HepG2 (cell line): ENCODE measurements around the gene MYH7. TPM values are rescaled to one million over a fixed set of nuclear protein-coding genes. Genes with fewer than 3 reads are reported as not detected.
A peak's percentile ranks its signal among the peaks of the same experiment; 100 is the strongest.

Source experiments
- ATAC-seq: fragments of 200-7000 bp; cut with Tn5 transposase; 3 replicates; pipeline ENCODE4 v1.9.1; 2020; ENCODE audit warnings: mild to moderate bottlenecking, moderate library complexity
- BruUV-seq: library from RNA; stranded (reverse); fragments of 400-500 nt; replicated peaks from 2 replicates; lab custom pipeline; 2021; lab: Mats Ljungman, UMichigan
- CTCF ChIA-PET: fragments of 300-600 bp; formaldehyde crosslinking; extraction: SDS; loops from one replicate; lab custom pipeline; 2021; ENCODE audit warnings: low total read pairs, inconsistent platforms, low intra/inter-chr PET ratio; lab: Yijun Ruan, JAX
- POLR2A ChIA-PET: fragments of 350-600 bp; sonication (Branson Sonifier 250); formaldehyde crosslinking; loops from one replicate; lab custom pipeline; 2020; ENCODE audit warnings: antibody characterized with exemption, inconsistent platforms; lab: Yijun Ruan, JAX
- DNase-seq: peaks from one replicate; pipeline ENCODE4 v3.0.0-alpha.2; 2015; ENCODE audit warnings: low spot score
- FAIRE-seq: peaks from 3 replicates; lab custom pipeline; 2011; peaks lifted over from hg19 to GRCh38; lab: Jason Lieb, UNC
- H2AFZ ChIP-seq: one replicate; pipeline ENCODE4 v1.6.1; 2011; ENCODE audit warnings: low read length, inconsistent platforms
- H3K27ac ChIP-seq: fragments of 300-600 bp; 3 replicates; pipeline ENCODE4 v1.8.0; 2011; ENCODE audit warnings: mixed run types, mild to moderate bottlenecking, mixed read lengths, low read length, inconsistent platforms; ENCODE audit not compliant: insufficient read depth; ENCODE audit errors: extremely low read length
- H3K27me3 ChIP-seq, 2 experiments: fragments of 200-600 bp in 1 of 2; 2 replicates in 1 of 2; 3 replicates in 1 of 2; pipeline versions ENCODE4 v1.6.0 to v1.8.0; 2011; ENCODE audit warnings: low read length in 2 of 2, mild to moderate bottlenecking in 2 of 2, moderate library complexity in 2 of 2, inconsistent platforms in 1 of 2; ENCODE audit not compliant: insufficient read depth in 2 of 2, control insufficient read depth in 1 of 2
- H3K36me3 ChIP-seq, 2 experiments: fragments of 200-600 bp in 1 of 2; replicated peaks in 1 of 2; 2 replicates in 1 of 2; 3 replicates in 1 of 2; pipeline versions ENCODE4 v1.5.1 to v1.8.0; 2011; ENCODE audit warnings: low read length in 2 of 2, inconsistent platforms in 1 of 2; ENCODE audit not compliant: insufficient read depth in 2 of 2, control insufficient read depth in 1 of 2
- H3K4me1 ChIP-seq: 2 replicates; pipeline ENCODE4 v1.5.1; 2012; ENCODE audit warnings: low read length, inconsistent platforms; ENCODE audit not compliant: insufficient read depth
- H3K4me2 ChIP-seq: 2 replicates; pipeline ENCODE4 v1.6.0; 2011; ENCODE audit warnings: low read depth, low read length, inconsistent platforms
- H3K4me3 ChIP-seq, 3 experiments: fragments of 200-600 bp in 1 of 3; sonication (generic), shearing (Covaris generic) in 1 of 3; replicated peaks in 1 of 3; 2 replicates each; pipeline ENCODE4 v1.5.1; 2011 to 2016; ENCODE audit warnings: low read length in 3 of 3, inconsistent platforms in 2 of 3, low read depth in 2 of 3, mild to moderate bottlenecking in 2 of 3, control low read depth in 1 of 3, mixed read lengths in 1 of 3; ENCODE audit not compliant: insufficient read depth in 1 of 3
- H3K79me2 ChIP-seq: one replicate; pipeline ENCODE4 v1.6.1; 2011; ENCODE audit warnings: low read length, inconsistent platforms; ENCODE audit not compliant: insufficient read depth
- H3K9ac ChIP-seq: 2 replicates; pipeline ENCODE4 v1.6.0; 2011; ENCODE audit warnings: mild to moderate bottlenecking, low read depth, low read length, inconsistent platforms; ENCODE audit not compliant: insufficient read depth
- H3K9me3 ChIP-seq: 2 replicates; pipeline ENCODE4 v1.5.1; 2012; ENCODE audit warnings: mild to moderate bottlenecking, low read length
- H4K20me1 ChIP-seq: 2 replicates; pipeline ENCODE4 v1.6.0; 2011; ENCODE audit warnings: inconsistent platforms, mild to moderate bottlenecking, low read length, moderate library complexity; ENCODE audit not compliant: insufficient read depth
- ATF7 ChIP-seq, 2 experiments: fragments of 450-650 bp in 1 of 2; sonication (generic) in 1 of 2; formaldehyde crosslinking in 1 of 2; IDR thresholded peaks; 2 replicates each; pipeline versions ENCODE4 v1.4.0 to v1.6.1; 2016 to 2020; ENCODE audit warnings: antibody characterized with exemption in 1 of 2, mild to moderate bottlenecking in 1 of 2, missing genetic modification reagents in 1 of 2
- CREB1 ChIP-seq, 2 experiments: fragments of 450-650 bp in 1 of 2; IDR thresholded peaks; 2 replicates each; pipeline ENCODE4 v1.6.1; 2016 to 2017; ENCODE audit warnings: control low read depth in 1 of 2, mild to moderate bottlenecking in 1 of 2, missing compliant biosample characterization in 1 of 2, missing genetic modification characterization in 1 of 2
- FOSL2 ChIP-seq: sonication (generic); formaldehyde crosslinking; IDR thresholded peaks from 2 replicates; pipeline ENCODE4 v1.4.0; 2020; ENCODE audit warnings: missing genetic modification reagents
- LCORL ChIP-seq, 2 experiments: fragments of 450-650 bp in 1 of 2; sonication (generic) in 1 of 2; formaldehyde crosslinking in 1 of 2; IDR thresholded peaks; 2 replicates each; pipeline versions ENCODE4 v1.5.0 to v1.6.1; 2017 to 2020; ENCODE audit warnings: antibody characterized with exemption in 1 of 2, missing genetic modification reagents in 1 of 2
- ZNF431 ChIP-seq: sonication (generic); formaldehyde crosslinking; IDR thresholded peaks from 2 replicates; pipeline ENCODE4 v1.9.0; 2022; ENCODE audit warnings: missing genetic modification reagents, low read depth, mild to moderate bottlenecking, borderline replicate concordance
- WGBS: methylation state at CpG from one replicate; pipeline ENCODE4 v1.1.6; 2017; ENCODE audit warnings: low lambda C conversion rate; 5-methylcytosine and 5-hydroxymethylcytosine counted together
- in situ Hi-C: cut with HindIII; loops from 2 replicates; pipeline ENCODE4 v1.10.0; 2017; ENCODE audit warnings: low pct_unique_long_range_greater_than_20kb; ENCODE audit not compliant: extremely low pct_ligation_motif_present
- intact Hi-C: fragments of 100-400 bp; cut with micrococcal nuclease; formaldehyde crosslinking; loops from one replicate; pipeline ENCODE4 v1.10.0; 2022; ENCODE audit not compliant: unreplicated experiment
- polyA plus RNA-seq, 8 experiments: library from polyadenylated mRNA; depleted of rRNA in 3 of 8; stranded (reverse) in 7 of 8; unstranded in 1 of 8; fragments of >200 nt; fragmentation: Illumina TruSeq in 4 of 8; extraction: Trizol in 4 of 8; gene quantifications; 2 replicates each; pipeline versions ENCODE4 v1.2.1 to v1.2.3, GENCODE V29; 2011 to 2016; ENCODE audit warnings: low read depth in 4 of 8, missing spikeins in 1 of 8, mixed read lengths in 1 of 8; ENCODE audit not compliant: insufficient read depth in 1 of 8
- total RNA-seq, 5 experiments: library from RNA; depleted of rRNA; stranded (reverse); fragments of >200 nt; fragmentation: Illumina TruSeq; extraction: Trizol; gene quantifications; 2 replicates each; pipeline ENCODE4 v1.2.3, GENCODE V29; 2016; ENCODE audit warnings: low read depth in 1 of 5
- TF ChIP-seq, protein P1 (sequence below): sonication (generic); formaldehyde crosslinking; IDR thresholded peaks from 2 replicates; pipeline ENCODE4 v1.4.0; 2020; ENCODE audit warnings: missing genetic modification reagents, borderline replicate concordance
- TF ChIP-seq, protein P2 (sequence below): sonication (generic); formaldehyde crosslinking; IDR thresholded peaks from 2 replicates; pipeline ENCODE4 v1.4.0; 2020; ENCODE audit warnings: mild to moderate bottlenecking, missing genetic modification reagents

Gene MYH7
- total and polyA plus RNA-seq, 2 of the 13 experiments (the other 11 are each of a cell fraction or from before 2014, with no cell fraction given) = 0.04 TPM; not detected in 1

DNA sequence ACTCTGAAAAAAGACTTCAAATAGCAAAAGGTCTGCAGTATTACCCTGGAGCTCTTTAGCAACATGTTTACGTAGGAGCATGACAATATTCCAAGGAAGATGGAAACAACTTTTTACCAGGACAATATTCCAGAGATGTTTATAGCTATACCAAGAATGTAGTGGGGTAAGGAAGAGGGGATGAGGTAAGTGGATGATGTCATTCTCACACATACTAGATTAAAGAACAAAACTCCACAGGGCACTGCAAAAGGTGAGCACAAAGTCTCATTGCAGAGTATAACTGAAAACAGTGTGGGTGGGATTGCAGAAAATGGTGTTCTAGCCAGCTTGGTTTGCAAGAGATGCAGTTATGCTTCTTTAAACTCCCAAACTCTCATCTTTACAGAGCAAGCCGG lies 50.2 kb downstream of the MYH7 start:
- 27% methylated on average over 2 of the region's 2 CpGs for WGBS
- TF ChIP-seq ATF7 (IDR thresholded peaks at IDR 0.05) (peak; percentile 97), ATF7 (CRISPR knock-in tag; IDR thresholded peaks at IDR 0.05) (no peak), FOSL2 (CRISPR knock-in tag) (no peak), CREB1 (IDR thresholded peaks at IDR 0.05) (0 out of 2 replicates have a peak, but pooled peaks have one; percentile 23), CREB1 (CRISPR knock-in tag; IDR thresholded peaks at IDR 0.05) (no peak)
- intact Hi-C loops = no loop called here
- no peak for FAIRE-seq
- no peak for ATAC-seq
- no peaks in the 10 kb centered on the region for H3K4me1 ChIP-seq
- no peak overlapping the region for H3K9ac ChIP-seq
- no peak overlapping the region for H3K4me3 ChIP-seq
- no TSS peak for BruUV-seq
- in situ Hi-C loops = no loop called here
- H3K27me3 ChIP-seq = peaks cover 24 to 92% of the 10 kb centered on the region in 2 experiments
- no peak overlapping the region for H3K27ac ChIP-seq
- H2AFZ ChIP-seq = no peak overlapping the region
- H3K4me2 ChIP-seq = no peak overlapping the region
- ChIA-PET CTCF (no interaction called here), POLR2A (interaction anchor here (2.0 kb wide), 1 partner anchor 64 kb away, joined by 7 read pairs; the partner anchor contains the start of gene PABPN1)
- DNase-seq = no peak
- H3K36me3 ChIP-seq = no peaks in the 10 kb centered on the region
- H3K9me3 ChIP-seq = no peaks in the 10 kb centered on the region
- no peaks in the 10 kb centered on the region for H4K20me1 ChIP-seq
- H3K79me2 ChIP-seq = no peaks in the 10 kb centered on the region

DNA sequence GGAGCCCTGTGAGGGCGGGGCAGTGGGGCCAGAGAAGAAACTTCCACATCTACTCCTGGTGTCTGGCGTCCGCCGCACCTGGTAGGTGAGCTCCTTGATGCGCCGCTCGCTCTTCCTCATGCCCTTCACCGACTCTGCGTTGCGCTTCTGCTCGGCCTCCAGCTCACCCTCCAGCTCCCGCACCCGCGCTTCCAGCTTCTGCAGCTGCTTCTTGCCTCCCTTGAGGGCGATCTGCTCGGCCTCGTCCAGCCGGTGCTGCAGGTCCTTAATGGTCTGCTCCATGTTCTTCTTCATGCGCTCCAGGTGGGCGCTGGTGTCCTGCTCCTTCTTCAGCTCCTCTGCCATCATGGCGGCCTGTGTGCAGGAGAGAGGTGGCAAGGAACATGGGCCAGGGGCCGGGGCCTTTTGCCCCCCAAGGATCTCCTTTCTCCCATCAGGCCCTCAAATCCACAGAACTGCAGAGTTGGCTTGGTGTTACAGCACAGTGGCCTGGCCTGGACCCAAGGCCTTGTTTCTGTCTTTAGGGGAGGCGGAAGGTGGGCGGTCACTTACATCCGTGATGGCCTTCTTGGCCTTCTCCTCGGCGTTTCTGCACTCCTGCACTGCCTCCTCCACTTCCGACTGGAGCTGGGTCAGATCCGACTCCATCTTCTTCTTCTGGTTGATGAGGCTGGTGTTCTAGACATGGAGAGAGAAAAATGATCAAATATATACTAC lies 50.9 kb downstream of the MYH7 start:
- POLR2A ChIA-PET = interaction anchor here (2.0 kb wide), 1 partner anchor 63 kb away, joined by 7 read pairs; the partner anchor contains the start of gene PABPN1
- Histone ChIP-seq H3K27ac (no peak overlapping the region), H3K4me3 (no peak overlapping the region), H4K20me1 (no peaks in the 10 kb centered on the region), H3K9ac (no peak overlapping the region), H3K36me3 (no peaks in the 10 kb centered on the region), H3K9me3 (no peaks in the 10 kb centered on the region), H3K79me2 (no peaks in the 10 kb centered on the region), H2AFZ (no peak overlapping the region), H3K27me3 (peaks cover 24 to 92% of the 10 kb centered on the region in 2 experiments), H3K4me1 (no peaks in the 10 kb centered on the region), H3K4me2 (no peak overlapping the region)
- CTCF ChIA-PET = no interaction called here
- 50% methylated on average over 29 of the region's 29 CpGs for WGBS
- DNase-seq (no peak), ATAC-seq (no peak), FAIRE-seq (no peak)
- intact Hi-C loops (loop anchor here (5.0 kb wide), 1 partner anchor 262 kb away; no protein-coding TSS in a partner anchor), in situ Hi-C loops (no loop called here)
- BruUV-seq = no TSS peak
- TF ChIP-seq, protein P1, sequence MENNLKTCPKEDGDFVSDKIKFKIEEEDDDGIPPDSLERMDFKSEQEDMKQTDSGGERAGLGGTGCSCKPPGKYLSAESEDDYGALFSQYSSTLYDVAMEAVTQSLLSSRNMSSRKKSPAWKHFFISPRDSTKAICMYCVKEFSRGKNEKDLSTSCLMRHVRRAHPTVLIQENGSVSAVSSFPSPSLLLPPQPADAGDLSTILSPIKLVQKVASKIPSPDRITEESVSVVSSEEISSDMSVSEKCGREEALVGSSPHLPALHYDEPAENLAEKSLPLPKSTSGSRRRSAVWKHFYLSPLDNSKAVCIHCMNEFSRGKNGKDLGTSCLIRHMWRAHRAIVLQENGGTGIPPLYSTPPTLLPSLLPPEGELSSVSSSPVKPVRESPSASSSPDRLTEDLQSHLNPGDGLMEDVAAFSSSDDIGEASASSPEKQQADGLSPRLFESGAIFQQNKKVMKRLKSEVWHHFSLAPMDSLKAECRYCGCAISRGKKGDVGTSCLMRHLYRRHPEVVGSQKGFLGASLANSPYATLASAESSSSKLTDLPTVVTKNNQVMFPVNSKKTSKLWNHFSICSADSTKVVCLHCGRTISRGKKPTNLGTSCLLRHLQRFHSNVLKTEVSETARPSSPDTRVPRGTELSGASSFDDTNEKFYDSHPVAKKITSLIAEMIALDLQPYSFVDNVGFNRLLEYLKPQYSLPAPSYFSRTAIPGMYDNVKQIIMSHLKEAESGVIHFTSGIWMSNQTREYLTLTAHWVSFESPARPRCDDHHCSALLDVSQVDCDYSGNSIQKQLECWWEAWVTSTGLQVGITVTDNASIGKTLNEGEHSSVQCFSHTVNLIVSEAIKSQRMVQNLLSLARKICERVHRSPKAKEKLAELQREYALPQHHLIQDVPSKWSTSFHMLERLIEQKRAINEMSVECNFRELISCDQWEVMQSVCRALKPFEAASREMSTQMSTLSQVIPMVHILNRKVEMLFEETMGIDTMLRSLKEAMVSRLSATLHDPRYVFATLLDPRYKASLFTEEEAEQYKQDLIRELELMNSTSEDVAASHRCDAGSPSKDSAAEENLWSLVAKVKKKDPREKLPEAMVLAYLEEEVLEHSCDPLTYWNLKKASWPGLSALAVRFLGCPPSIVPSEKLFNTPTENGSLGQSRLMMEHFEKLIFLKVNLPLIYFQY (CRISPR knock-in tag) = no peak
- TF ChIP-seq ZNF431 (CRISPR knock-in tag) (no peak), LCORL (IDR thresholded peaks at IDR 0.05) (no peak), LCORL (CRISPR knock-in tag; IDR thresholded peaks at IDR 0.05) (no peak)
- TF ChIP-seq, protein P2, sequence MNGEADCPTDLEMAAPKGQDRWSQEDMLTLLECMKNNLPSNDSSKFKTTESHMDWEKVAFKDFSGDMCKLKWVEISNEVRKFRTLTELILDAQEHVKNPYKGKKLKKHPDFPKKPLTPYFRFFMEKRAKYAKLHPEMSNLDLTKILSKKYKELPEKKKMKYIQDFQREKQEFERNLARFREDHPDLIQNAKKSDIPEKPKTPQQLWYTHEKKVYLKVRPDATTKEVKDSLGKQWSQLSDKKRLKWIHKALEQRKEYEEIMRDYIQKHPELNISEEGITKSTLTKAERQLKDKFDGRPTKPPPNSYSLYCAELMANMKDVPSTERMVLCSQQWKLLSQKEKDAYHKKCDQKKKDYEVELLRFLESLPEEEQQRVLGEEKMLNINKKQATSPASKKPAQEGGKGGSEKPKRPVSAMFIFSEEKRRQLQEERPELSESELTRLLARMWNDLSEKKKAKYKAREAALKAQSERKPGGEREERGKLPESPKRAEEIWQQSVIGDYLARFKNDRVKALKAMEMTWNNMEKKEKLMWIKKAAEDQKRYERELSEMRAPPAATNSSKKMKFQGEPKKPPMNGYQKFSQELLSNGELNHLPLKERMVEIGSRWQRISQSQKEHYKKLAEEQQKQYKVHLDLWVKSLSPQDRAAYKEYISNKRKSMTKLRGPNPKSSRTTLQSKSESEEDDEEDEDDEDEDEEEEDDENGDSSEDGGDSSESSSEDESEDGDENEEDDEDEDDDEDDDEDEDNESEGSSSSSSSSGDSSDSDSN (CRISPR knock-in tag) = no peak
